Measurements from ENCODE around the gene PSMA7.
"Not testable (repeated sequence)": the region's sequence is repeated elsewhere in the genome, so short reads cannot be mapped to it uniquely, and the experiment has no call there.

PSMA7 gene

GRCh38 chr20:62118113-62119043, 24.8 kb downstream of the PSMA7 start:
- no peak for DNase-seq

DNA sequence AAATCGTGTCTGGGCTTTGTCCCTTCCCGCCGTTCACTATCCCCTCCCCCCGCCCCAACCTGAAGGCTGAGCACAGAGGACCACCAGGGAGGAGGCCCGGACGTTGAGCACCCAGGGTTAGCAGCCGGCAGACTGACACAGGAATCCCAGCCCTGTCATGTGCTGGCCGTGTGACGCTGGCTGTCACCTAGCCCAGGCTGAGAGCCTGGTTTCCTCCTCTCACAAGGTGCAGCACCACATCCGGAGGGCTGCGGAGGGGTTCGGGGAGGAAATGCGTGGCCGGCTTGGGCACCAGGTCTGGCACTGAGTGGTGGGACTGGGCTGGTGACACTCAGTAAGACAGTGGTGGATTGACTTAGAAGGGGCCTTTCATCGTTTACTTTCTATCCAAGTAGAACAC, 25.5 kb downstream of the PSMA7 start:
- peak; percentile 24 to 59 for DNase-seq

- no peak for DNase-seq
Observed at GRCh38 chr20:62117362-62117646, 25.9 kb downstream of the PSMA7 start.

DNA sequence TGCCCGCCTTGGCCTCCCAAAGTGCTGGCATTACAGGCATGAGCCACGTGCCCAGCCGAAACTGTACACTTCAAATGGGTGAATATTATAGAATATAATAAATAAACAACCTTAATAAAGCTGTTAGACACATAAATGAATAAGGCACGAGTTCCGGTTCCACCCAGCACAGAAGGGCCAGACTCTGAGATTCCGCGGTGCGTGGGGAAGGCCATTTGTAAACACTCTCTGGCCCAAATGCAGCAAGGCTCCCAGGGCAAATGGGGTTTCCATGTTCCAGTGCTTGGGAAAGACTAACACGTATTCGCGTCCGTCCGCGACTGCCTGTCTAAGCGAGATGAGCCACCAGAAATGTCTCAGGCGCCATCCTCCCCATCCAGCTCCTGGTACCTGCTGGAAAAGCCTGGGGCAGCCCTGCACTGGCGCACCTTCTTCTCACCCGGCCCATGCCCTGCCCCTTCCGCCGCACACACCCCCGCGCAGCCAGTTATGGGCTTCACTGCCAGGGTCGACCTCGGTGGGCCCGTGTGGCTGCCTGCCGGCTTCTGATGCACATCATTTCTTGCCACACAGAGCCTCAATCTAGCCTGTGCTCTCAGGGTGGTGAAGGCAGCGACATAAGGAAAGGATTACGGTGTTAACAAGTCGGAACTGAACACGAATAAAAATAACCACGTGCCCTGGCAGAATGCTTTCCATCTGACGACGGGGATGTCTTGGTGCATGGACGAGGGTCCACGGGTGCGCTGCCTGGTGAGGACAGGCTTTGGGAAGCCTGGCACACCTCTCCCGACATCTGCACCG, 26.4 kb downstream of the PSMA7 start:
- no peak for DNase-seq

GRCh38 chr20:62115800-62116407, 27.3 kb downstream of the PSMA7 start:
- DNase-seq, result not testable (repeated sequence)

DNA sequence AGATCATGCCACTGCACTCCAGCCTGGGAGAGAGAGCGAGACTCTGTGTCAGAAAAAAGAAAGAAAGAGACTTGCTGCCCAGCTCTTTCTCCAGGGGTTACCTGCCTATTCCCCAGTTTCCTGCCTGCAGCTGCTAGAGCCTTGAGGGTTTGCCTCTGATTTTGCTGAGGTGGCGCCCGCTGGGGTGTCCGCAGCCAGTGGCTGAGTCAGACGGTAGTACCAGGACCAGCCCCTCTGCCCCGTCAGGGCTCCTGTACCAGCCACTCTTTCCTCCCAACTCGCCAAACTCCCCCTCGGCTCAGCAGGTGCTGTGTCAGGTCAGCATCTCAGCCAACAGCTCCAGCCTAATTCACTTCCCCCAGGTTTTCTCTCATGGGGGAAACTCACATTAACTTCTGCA, 28.3 kb downstream of the PSMA7 start:
- no peak for DNase-seq

- DNase-seq, result no peak
Observed at GRCh38 chr20:62112368-62112767, 30.8 kb downstream of the PSMA7 start.

GRCh38 chr20:62111148-62111547, 32.0 kb downstream of the PSMA7 start:
- DNase-seq, result no peak

- no peak for DNase-seq
Observed at GRCh38 chr20:62105592-62105991, 37.6 kb downstream of the PSMA7 start.

DNA sequence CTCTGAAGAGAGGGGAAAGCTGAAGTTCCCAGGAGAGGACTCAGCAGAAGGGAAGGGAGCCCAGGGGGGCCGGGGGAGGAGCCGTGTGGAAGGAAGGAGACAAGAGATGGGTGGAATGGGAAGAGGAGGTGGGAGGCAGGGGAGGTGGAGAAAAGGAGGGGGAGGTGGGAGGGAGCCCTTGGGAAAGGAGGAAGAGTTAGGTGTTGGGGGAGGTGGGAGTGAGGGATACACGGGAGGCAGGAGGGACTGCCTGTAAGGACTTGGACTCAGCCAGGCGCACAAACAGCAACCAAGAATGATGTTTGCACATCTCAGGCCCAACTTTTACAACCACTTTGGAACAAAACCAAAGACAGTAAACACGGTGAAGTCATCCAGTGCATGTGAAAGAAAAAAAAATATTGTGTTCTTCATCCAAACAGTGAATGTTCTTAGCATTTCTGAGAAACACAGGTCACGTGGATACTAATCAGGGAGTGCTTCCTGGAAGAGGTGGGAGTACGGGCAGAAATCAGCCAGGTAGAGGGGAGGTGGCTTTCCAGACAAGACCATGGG, 38.3 kb downstream of the PSMA7 start:
- no peak for DNase-seq

DNA sequence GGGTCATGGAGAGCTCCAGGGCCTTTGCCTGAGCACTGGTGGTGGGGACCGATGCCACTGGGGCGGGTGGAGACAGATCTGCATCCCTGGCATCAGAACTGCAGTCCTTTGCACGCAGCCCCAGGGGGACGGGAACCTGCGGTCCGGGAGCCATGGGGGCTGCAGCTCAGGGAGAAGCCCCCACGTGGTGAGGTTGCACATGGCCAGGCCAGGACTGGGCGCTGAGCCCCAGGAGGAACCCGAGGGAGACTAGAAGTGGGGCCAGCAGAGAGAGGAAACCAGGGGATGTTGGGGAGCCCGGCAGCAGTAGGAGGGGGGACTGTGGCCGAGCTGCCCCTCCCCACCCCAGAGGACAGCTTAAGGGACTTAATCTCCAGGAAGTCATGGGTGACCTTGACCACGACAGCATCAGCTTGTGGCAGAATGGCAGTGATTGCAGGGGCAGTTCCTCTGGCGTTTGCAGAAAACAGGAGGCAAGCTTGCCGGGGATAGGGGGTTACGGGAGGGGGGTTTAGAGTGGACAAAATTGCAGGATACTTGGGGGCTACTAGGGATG, 38.9 kb downstream of the PSMA7 start:
- no peak for DNase-seq

GRCh38 chr20:62103508-62104233, 39.5 kb downstream of the PSMA7 start:
- DNase-seq, result no peak

DNA sequence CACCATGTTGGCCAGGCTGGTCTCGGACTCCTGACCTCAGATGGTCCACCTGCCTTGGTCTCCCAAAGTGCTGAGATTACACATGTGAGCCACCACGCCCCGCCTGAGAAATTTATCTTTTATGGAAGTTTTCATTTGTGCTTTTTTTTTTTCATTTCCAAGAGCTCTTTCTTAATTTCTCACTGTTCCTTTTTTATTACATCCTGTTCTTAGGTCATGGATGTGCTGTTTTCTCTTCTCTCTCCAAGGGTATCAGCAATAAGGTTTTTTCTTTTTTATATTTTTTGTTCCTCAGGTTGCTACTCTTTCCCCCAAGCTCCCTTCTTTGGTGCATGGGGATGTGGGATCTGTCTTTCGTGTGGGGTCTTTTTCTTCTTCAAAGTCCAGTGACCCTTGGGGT, 42.1 kb downstream of the PSMA7 start:
- no peak for DNase-seq

- no peak for DNase-seq
Observed at GRCh38 chr20:62097881-62098407, 45.2 kb downstream of the PSMA7 start.

- DNase-seq, result no peak
Observed at GRCh38 chr20:62096421-62097380, 46.5 kb downstream of the PSMA7 start.

GRCh38 chr20:62089393-62089792, 53.8 kb downstream of the PSMA7 start:
- no peak for DNase-seq

DNA sequence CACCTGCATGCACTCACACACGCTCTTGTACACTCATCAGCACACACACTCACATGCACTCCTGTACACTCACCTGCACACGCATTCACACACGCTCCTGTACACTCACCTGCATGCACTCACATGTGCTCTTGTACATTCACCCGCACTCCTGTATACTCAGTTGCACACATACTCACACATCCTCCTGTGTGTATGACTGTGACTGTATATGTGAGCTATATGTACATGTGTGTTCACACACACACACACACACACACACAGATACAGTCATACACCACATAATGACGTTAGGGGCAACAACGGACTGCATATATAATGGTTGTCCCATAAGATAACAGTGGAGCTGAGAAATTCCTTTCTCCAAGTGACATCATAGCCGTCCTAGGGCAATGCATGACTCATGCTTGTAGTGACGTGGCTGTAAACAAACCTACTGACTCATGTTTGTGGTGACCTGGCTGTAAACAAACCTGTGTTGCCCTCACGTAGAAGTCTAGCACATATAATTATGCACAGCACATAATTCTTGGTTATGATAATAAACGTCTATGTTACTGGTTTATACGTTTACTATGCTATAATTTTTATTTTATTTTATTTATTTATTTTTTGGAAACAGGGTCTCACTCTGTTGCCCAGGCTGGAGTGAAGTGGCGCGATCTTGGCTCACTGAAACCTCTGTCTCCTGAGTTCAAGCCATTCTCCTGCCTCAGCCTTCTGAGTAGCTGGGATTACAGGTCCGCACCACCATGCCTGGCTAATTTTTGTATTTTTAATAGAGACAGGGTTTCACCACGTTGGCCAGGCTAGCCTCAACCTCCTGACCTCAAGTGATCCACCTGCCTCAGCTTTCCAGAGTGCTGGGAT, 54.7 kb downstream of the PSMA7 start:
- peak in 1 of 2 experiments; percentile 16 for DNase-seq

DNA sequence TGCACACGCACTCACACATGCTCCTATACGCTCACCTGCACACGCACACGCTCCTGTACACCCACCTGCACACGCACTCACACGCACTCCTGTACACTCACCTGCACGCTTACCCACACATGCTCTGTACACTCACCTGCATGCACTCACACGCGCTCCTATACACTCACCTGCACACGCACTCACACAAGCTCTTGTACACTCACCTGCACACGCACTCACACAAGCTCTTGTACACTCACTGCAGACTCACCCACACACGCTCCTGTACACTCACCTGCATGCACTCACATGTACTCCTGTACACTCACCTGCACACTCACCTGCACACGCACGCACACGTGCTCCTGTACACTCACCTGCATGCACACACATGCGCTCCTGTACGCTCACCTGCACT, 55.6 kb downstream of the PSMA7 start:
- no peak for DNase-seq

DNA sequence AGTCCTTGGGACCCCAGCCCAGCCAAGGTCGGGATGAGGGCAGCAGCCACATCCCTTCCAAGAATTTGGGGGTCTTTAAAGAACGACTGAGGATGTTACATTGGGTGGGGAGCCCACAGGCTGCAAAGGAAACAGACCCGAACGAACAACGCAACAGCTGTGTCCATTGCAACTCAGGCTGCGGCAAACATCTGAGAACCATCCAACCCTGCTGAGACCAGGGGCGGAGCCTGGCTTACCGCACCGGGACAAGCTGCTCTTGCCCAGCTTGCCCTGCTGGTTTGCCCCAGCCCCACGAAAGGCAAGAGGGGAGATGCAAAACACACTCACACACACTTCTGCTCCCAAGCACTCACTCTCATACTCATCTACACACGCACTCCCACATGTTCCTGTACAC, 56.0 kb downstream of the PSMA7 start:
- no peak for DNase-seq
